Activated T-cell treated with anti-CD3 and anti-CD28 coated beads for 48 hours (primary cell): ENCODE results near the gene CALCR.
A peak's percentile ranks its signal among the peaks of the same experiment; 100 is the strongest.

ENCODE experiments used
- DNase-seq: peaks from one replicate; pipeline ENCODE4 v3.0.0-alpha.2; 2020; ENCODE audit warnings: low read depth

CALCR gene

DNA sequence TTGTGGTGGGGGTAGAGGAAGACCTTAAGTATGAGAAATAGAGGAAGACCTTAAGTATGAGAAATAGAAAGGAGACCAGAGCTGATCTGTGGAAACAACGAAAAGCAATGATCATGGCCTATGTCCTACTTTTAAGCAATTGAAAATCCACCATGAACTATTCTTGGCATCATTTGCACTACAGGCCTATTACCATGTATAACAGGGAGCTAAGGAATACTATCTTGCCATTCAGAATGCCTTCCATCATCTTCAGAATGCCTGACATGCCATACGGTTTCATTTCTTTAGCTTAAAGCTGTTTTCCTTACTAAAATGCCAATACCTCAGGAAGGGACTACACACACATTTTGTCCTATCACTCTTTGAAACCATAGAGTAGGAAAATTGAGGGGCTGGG is 127.0 kb downstream of the CALCR start:
- DNase-seq, result no peak

DNA sequence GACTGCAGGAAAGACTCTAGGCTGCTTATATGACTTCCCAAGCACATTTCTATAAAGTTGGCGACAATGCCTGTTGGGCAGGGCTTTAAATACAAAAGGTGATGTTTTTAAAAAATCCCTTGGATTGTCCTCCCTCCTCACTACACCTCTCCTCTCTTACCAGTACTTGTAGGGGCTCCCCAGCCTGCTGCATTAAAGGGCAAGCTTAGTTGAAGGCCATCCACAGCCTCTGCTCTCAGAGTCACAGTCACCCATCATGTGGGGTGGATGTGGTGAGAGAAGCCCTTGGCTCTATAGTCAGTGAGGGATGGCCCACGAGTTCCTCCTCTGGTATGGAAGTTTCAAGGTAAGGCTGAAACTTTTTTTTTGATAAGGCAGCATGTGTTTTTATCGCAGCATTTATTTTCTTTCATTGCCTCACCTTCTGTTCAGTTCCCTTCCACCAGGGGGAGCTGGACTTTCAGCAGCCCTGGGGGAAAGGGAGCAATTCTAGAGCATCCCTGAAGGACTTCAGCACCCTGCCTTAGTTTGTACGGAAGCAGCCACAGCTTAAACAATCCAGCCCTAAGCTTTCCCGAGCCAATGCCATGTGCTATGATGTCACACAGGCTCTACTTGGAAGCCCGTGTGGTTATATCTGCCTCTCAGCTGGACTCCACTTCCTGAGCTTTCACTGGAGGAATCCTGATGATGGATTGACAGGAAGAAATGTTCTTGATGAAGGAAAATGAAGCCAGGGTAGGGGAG is 131.9 kb downstream of the CALCR start:
- DNase-seq, result peak; percentile 8

DNA sequence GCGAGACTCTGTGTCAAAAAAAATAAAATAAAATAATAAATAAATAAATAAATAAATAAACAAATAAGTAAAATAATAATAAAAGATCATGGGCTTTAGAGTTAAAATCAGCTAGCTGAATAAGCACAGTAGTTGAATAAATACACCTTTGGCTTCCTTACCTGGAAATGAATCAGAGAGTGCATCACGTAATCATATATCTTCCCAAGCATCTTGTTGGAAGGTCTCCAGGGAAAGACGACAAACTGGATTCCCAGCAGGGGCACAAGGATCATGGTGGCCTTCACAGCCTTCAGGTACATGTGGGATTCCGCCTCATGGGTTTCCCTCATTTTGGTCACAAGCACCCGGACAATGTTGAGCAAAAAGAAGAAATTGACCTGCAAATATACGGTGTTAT is 138.7 kb downstream of the CALCR start:
- DNase-seq, result no peak

DNA sequence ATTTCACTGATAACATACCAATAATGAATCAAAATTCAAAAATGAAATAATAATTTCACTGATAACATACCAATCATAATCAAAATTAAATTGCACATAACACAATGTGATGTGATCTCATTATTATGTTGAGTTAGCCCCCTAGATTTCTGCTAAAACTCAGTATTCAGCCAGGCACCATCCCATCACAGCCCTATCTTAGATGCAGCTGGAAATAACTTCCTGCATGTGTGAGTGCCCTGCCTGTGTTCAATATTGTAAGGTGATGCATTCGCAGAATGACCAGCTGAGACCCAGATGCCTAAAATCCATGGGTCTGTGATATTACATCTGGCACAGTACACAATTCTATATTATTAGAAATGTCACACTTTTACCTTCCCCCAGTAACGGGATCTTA is 142.4 kb downstream of the CALCR start:
- DNase-seq, result no peak

DNA sequence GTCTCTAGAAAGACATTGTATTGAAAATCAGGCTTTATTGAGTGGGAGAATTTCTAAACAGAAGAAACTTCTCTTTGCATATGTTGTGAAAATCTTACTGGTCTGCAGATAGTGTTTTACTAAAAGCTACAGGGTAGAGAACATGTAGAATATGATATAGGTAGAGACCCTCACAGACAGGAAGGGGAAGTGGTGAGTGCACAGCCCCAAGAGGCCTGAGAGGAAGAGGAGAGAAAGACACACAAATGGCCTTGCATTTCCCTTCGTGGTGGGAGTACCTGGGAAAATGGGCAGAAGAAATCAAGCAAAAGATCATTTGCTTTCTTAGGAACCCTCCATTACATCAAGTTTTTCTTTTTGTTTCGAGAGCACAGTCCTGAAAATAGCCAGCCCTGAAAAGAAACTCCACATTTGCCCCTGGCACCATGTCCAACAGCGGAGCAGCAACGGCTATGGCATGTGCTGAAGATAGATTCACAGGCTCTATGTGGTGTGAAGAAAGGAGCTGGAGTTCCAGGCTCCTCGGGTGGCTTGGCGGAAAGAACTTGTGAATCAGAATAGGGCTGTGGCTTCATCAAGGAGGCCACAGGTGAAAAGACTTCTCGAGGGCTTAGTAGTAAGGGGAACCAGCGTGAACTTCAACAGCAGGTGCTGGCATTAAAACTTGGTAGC is 143.5 kb downstream of the CALCR start:
- DNase-seq, result no peak

DNA sequence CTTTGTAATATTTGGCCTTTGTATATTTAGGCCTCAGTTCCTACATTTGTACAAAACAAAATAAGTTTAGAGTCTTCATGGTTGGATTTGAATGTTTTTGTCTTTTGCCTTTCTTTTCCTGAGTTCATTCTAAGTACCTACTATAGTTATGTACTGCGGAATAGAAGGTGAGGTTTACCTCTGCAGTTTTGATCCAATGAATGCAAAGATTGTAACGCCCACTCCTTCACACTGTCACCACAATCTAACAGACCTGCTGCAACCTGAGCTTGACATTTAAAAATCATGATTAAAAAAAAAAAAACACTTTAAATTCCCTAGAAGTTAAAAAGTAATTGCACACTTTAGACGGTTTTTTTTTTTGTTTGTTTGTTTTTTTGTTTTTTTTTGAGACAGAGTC is 145.0 kb downstream of the CALCR start:
- DNase-seq, result no peak

DNA sequence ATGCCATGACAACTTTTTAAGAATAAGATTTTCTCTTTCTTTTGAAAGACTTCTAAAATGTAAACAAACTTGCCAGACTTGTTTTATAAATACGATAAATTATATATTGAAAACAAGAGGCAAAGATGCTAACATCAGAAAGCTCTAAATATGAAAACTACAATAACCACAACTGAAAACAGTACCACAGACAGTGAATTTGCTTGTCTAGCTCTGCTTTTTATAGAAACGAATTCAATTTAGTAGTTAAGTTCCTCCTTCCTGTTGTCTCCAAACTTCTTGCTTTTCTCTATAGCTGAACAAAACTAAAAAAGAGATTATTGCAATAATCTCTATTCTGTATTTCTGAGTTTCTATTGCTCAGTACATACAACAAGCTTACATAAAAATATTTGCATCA is 147.4 kb downstream of the CALCR start:
- DNase-seq, result no peak

DNA sequence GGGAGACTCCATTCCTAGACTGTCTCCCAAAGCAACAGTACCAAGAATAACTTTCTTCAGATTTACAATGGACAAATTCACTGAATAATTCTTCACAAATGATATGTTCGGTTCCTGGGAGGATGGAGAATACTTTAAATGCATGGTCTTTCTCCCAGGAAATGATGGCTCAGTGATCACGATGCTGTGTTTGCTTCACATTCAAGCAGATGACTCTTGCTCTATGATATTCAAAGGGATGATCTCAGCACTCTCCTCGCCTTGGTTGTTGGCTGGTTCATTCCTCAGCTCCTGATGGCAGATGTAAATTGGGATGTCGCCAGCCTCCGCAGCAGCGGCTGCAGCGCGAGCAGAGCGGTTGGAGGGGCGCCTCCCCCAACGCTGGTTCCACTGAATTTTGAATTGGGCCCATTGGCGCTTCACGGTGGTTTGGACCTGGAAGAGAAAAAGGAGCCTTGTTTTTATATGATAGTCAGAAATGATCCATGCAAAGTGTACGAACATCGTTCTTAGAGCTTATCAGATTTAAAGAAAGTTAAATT is 148.3 kb downstream of the CALCR start:
- DNase-seq, result no peak

DNA sequence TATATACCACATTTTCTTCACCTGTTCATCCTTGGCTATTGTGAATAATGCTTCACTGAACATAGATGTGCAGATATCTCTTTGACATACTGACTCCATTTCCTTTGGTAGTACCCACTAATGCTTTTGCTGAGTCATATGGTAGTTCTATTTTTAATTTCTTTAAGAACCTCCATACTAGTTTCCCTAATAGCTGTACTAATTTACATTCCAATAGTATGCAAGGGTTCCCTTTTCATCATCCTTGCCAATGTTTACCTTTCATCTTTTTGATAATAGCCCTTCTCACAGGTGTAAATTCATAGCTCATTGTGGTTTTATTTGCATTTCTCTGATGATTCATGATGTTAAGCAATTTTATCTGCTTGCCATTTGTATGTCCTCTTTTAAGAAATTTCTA is 159.9 kb downstream of the CALCR start:
- DNase-seq, result no peak

DNA sequence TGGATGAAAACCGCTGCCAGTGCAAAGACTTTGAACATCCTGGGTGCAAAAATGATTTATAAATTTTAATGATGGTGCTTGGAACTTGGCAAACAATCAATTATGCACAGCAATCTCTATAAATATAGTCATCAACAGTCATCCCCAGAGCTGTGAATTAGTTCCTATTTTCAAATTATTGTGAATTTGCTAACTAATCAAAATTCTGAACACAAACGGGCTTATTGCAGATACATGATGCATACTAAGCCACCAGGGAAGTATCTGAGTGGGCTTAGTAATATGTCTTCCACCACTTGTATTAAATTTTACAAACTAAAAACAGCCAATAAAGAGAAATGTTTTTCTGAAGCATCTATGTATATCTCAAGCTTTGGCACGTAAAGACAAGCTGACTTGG is 165.2 kb downstream of the CALCR start:
- no peak for DNase-seq

DNA sequence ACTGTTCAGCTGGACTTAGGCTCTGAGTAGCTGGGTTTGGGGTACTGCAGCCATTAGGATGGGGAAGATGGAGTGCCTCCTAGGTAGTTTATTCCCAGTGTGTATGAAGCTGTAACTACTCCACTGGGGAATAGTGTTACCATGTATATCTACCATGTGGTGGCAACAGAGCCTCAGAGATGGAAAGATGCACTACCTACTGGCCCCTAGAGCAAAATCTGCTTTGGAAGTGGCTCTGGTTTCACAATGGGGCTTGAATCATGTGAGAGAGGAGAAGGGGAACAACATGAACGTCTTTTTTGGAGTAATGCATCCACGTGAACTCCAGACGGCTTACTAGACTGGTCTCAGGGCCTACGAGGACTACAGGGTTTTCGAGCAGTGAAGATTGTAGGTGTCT is 167.3 kb downstream of the CALCR start:
- no peak for DNase-seq

DNA sequence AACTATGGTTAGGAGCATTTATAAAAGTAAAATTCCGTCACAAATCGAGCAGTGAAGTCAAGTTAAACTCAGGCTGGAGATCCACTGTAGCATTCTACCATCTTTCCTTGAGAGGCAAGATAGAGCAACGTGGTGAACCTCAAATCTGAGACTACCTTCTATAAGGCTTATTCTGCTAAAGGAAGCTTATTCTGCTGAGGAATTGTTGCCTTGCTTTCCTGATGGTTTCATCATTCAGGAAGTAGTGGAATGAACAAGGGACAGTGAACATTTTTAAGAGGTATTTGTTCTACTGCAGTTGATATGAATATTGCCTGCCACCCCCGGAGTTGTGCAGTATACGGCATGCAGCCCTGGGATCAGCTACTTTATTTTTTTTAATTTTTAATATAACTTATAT is 171.6 kb downstream of the CALCR start:
- no peak for DNase-seq

DNA sequence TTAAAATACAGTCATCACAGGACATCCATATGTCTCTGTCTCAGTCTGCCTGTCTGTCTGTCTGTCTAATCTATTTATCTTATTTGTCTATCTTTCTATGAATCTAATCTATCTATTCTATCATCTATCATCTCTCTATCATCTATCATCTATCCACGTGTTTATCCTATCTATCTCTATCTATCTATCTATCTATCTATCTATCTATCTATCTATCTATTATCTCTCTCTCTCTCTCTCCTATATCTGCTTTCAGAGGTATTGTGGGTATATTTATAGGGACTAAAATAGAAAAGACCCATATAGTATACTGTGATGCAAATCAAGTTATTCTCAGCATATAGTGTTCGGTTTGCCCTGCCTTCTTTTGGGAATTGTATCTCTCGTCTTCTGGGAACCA is 174.9 kb downstream of the CALCR start:
- DNase-seq, result no peak

DNA sequence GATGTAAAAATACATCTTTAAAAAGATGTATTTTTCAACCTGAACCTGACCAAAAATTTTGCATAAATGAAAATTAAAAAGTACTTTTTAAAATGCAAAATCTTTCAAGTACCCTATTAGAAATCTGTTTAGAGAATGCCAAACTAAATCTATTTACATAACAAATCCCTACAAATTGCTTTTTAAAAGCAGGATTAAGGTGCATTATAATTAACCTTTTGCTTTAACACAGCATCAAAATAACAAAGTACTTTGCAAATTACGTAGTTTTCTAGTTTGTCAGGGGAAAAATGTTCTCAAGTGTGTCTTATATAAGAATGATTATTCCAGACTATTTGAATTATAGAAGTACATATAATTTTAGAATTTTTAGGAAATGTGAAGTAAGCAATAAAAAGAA is 181.5 kb downstream of the CALCR start:
- no peak for DNase-seq

DNA sequence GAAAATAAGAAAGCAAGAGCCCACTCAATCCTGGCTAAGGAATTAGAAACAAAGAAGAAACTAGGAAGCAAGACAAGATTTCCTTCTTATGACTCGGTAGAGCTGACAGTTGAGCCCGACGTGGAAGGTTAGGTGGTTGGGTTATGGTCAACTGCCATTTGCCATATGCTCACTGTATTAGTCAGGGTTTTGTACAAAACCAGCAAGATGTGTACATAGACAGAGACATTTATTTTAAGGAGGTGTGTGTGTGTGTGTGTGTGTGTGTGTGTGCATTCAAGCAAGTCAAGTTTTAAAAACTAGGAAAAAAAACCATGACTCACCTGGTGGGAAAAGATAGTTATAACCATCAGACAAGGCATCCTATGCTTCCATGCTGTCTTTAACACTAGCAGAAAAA is 183.9 kb downstream of the CALCR start:
- no peak for DNase-seq

DNA sequence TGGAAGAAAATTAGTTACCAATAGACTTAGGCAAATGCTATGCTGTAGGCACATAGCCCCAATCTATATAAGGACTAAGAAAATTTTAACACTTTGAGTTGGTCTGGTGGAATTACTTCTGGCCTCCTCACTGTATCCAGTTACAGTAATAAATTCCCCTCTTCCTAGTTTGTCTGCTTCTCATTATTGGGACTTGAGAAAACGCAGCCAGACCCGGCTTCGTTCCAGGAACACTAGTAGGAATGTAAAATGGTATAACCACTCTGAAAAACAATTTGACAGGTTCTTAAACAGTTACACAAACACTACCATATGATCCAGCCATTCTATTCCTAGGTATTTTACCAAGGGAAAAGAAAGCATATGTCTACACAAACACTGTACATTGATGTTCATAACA is 192.2 kb downstream of the CALCR start:
- no peak for DNase-seq

DNA sequence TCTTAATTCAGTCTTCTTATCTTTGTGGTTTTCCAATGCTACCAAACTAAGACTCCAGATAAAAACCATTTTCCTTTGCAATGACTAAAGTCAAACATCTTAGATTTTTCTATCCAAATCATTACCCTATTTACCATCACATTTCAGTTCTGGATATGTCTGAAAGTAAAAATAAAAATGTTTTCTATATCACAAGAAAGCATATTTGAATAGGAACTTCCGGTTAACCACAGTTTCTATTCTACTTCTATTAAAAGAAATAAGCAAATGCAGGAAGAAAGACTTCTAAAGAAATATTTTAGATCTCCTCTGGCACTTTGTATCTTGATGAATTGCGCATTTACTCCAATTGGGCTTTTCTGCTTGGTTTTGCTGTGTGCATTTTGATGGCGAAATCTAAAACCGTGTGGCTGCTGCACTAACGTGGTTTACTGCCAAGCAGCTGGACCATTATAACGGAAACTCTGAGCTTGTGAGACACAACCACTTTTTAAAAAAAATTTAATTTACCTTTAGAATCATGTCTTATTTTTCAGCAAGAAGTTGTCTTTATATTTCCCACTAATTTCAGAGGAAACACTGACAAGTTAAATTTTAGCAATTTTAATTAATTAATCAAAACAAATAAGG is 196.3 kb downstream of the CALCR start:
- DNase-seq, result no peak

DNA sequence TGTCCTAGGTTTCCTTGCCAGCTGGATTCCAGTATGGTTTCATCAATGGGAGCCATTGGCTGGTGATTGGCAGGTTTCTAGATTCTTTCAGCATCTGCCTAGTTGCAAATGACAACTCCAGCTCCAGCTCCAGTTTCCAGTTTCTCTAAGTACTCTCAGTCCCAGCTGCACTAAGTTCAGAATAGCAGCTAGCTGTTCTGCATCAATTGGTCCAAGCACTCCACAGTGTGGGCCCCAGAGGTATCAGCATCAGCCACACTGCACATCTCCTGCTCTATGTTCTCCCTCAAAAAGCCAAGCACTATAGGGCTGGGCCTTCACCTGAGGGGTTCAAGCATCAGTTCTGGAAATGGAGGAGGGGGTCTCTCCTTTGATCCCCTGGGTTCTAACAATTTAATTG is 198.9 kb downstream of the CALCR start:
- no peak for DNase-seq
